NCI-H2081 treated with DMSO at 0.1 percent for 48 hours (cell line): ENCODE data around the gene IL22.

Source experiments
- DNase-seq: peaks from one replicate; lab custom pipeline; 2025; lab: John Stamatoyannopoulos, UW

The IL22 gene, protein sequence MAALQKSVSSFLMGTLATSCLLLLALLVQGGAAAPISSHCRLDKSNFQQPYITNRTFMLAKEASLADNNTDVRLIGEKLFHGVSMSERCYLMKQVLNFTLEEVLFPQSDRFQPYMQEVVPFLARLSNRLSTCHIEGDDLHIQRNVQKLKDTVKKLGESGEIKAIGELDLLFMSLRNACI

DNA sequence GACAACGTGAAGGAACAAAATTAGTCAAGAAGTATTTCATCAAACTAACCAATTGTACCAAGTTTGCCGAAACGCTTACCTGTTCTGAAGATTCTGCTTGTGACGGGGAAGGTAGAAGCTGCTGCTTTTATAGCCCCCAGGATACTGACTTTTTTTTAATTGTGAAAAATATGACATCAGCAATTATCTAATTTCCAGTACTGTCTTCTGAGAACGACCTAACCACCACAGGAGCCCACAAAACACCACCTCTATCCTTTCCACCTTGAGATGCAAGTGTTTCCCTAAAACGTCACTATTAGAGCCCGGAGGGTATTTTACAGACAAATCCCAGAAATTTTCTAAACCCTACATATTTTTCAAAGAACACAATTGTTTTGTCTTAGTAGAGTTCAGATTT, at the start of gene IL22:
Gene IL22, minus strand, starts transcription at position 101 of the 400 bp plus-strand sequence. CDS start 156 bp downstream, outside the sequence.
- no peak for DNase-seq

DNA sequence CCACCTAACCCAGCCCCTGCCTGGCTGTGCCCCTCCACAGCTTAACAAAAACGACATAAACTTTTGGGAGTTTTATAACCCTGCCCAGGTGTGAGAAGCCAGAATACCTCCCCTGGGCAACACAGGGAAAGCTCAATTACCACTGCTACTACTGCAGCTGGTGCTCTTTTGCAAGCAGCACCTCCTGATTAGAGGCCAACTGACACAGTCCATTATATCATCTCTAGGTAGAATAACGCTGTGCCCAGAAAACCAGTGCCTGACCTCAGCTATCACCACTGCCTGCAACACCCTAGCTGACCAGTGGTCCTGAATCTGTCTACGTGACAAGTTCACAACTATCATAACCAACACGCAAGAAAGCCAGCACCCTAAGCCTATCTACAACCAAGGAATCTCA, 44.5 kb upstream of the IL22 start:
- DNase-seq = no peak

DNA sequence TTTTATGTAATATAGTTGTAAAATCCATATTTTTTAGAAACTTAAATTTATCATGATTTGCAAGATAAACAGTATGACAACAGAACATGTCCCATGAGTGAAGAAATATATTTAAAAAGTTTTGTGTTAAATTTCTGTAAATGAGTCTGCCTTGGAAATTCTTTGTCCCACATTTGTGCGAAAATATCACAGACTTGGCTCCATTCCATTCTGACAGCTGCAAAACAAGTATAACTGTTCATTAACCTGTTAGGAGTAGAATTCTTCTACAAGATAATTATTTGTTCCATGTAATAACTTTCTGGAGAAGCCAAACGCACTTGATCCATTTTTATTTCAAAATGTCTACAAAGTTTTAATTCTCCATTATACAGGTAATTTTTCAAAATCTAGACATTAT, 40.8 kb upstream of the IL22 start:
- DNase-seq = no peak

DNA sequence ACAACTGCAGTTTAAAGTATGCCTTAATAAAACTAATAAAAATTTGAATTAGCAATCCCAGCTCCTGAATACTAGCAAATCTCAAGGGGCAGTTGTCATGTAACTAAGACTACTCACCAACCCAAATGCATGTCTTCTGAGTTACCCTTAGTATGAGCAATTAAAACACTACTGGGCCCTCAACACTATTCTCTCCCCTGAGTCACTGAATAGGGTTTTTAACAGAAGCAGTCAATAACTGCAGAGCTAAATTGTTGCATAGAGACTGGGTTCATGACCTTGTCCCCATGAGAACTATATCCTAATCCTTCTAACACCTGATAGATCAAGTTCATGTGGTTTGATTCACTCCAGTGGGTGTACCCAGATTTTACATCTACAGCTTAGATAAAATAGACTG, 39.9 kb upstream of the IL22 start:
- no peak for DNase-seq

- no peak for DNase-seq
These were observed 38.9 kb upstream of the IL22 start for GRCh38 chr12:68292151-68292943.

DNA sequence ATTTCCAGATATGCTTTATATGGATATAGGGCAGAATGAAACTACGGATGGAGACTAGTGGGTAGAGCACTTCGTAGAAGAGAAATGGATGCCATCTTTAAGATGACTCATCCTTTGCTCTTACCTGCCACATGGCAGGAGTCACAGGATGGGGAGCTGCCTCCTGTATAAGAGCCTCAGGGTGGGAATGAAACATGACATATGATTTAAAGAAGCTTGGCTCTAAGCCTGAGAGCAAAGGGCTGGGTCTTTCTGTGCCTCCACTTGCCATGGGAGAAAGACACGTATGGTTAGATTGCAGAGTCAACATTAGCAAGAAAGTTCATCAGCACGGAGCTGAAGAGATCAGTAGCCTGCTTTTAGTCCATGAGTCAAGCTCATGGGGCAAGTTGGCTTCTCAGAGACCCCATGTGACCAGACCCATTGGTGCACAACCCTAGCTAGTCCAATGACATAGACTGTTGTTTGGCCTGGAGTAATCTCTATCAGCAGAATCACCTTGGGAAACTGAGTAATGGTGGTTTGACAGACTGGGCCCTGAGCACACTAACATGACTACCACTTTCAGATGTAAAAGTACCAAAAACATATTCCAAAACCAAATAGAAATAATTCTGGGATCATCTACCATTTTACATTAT, 38.1 kb upstream of the IL22 start:
- DNase-seq = no peak

DNA sequence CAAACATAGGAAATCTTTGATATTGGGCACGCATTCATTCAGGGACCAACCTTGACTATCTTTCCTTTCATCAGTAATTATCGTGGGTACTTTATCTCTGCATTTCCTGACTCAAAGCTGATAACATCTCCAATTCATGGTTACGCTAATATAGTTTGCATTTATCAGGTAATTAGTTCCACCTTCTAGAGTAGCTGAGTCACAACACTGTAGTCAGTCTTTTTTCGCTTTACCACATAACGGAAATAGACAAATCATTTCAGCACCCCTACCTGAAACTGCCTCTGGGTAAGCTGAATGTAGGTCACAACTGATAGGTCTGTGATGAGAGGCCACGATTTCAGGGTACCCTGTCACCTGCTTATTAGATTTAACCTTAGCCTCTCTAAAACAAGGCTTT, 36.7 kb upstream of the IL22 start:
- DNase-seq = no peak

- no peak for DNase-seq
These were observed 33.7 kb upstream of the IL22 start for GRCh38 chr12:68287106-68287505.

- no peak for DNase-seq
These were observed 33.0 kb upstream of the IL22 start for GRCh38 chr12:68286396-68286795.

DNA sequence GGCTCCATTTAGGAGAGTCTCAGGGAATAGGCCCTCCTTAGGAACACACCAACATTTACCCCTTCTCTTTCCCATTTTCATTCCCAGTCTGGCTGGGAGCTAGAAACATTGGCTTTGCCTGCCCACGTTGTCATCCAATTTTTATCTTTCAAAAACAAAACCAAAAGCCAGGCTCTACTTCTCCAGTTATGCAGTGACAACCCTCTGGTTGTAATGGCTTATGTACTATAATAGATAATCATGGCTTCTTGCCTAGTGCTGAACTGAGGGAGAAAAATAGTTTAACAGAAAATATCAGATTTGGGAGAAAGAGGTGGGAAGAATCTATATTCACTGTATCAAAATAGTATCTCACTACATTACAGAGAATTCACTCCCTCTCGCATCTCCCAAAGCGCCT, 32.1 kb upstream of the IL22 start:
- no peak for DNase-seq

DNA sequence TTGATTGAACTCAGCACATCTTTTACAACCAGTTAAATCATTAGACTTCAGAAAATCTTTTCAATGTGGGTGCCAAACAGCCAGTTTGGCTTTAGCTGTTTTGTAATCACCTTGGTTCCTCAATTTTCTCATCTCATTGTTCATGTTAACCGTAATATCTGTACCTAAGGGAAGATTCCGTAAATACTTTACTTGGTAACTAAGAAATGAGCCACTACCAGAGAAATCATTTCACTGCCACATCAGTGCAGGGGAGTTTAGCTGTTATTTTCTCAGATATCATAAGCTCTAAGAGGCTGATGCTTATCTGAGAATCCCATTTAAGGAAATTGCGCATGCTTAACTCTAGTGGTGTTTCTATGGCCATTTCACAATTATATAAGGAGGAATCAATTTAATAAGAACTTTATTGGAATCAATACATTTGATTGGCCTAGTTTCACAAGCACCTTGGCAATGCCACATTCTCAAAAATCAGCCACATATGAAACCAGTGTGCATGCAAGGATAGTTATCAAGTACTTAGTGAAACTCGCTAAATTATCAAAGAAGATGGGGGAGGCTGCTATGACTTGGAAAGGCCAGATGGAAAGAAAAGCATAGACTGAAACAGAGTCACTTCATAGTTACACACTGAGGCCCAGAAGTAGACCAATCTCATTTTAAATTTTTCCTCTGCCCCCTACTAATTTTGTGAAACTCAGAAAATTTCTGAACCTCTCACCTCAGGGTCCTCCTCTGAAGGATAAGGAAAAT, 28.1 kb upstream of the IL22 start:
- DNase-seq = no peak

DNA sequence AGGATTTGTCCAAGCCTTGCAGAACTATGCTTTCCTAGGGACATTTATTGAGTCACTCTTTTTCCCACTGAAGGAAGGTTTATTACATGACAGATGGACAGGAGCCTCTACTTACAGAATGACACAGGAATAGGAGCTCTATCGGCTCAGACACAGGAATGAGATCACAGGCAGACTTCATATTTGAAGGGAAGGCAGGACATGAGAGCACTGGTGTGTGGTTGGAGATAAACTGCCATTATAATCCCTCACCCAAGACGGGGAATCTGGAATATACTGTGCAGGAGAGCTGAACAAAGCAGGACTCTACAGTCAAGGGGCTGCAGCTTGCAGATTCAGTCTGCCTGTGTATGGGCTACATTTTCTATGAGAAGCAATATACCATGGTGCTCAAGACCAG, 26.8 kb upstream of the IL22 start:
- no peak for DNase-seq

GRCh38 chr12:68279227-68280054, 26.0 kb upstream of the IL22 start:
- DNase-seq = no peak

- DNase-seq = no peak
These were observed 23.1 kb upstream of the IL22 start for GRCh38 chr12:68276402-68276930.

DNA sequence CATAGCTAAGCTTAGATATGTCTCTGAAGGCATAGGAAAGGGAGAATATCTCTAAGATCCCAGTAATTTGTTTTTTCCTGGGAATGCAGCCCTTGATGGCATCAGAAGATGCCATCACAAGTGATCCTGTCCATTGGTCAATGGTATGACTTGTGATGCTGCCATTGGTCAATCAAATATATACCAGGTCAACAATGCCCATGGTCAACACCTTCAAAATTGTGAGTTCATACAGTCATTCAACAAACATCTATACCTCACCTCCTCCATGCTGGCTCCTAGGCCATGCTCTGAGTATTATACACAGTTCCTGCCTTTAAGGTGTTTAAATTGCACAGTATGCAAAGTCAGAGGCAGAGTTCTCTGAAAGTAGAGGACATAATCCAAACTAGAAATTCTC, 19.3 kb upstream of the IL22 start:
- DNase-seq = no peak

DNA sequence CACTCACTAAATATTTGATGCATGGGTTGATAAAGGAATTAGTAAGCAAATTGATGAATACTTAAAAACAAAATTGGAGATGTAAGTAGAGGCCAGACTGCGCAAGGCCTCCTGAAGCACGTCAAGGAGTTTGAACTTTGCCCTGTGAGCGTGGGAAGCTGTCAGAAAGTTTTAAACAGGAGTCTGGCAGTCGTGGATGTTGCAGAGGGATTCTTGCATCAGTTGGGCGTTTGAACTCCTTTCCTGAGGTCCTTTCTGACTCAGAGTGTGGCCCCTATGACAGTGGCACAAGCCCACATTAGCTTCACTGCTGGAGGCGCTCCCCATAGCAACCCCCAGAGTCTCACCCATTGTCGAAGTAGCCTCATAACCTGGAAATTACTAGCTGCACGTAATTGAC, 17.9 kb upstream of the IL22 start:
- DNase-seq = no peak

- DNase-seq = no peak
These were observed 17.0 kb upstream of the IL22 start for GRCh38 chr12:68270358-68270757.

GRCh38 chr12:68269779-68270178, 16.4 kb upstream of the IL22 start:
- no peak for DNase-seq

- no peak for DNase-seq
These were observed 15.6 kb upstream of the IL22 start for GRCh38 chr12:68268967-68269366.

DNA sequence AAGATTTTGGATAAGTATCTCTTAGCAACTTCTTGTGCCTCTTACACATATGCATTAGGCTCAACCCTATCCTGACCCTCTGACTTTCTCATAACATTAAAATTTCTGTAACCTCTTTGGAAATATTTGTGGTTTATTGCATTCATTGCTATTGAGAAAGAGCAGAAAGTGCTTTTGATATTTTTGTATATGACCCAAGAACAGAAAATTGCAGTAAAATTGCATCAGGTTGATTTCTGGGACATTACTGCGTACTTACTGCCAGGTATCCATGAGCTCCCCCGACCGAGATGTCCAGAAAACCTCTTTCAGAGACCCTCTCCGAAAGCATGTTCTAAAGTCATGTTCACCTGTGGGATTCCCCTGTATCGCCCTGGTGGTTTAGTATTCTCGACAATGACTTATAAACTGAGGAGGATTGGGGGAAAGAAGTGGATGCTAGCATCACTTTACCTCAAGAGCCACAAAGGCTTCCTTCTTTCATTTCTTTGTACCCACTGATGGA, 14.5 kb upstream of the IL22 start:
- no peak for DNase-seq

- DNase-seq = no peak
These were observed 11.5 kb upstream of the IL22 start for GRCh38 chr12:68264857-68265256.
